Measurements from ENCODE around the gene SLC10A6. TPM values are rescaled to one million over a fixed set of nuclear protein-coding genes. Genes with fewer than 3 reads are reported as not detected.

SLC10A6 gene
- total RNA-seq, 1 experiment from 2014 or later, result not detected

- Histone ChIP-seq H3K4me3 (ENCODE audit: low read depth in 2 of 2, low read length in 2 of 2) (no peak overlapping the region), H3K27ac (ENCODE audit: low read length) (no peak overlapping the region), H3K4me1 (ENCODE audit: control insufficient read depth, insufficient read depth, low read length) (no peaks in the 10 kb centered on the region), H3K36me3 (ENCODE audit: control insufficient read depth, insufficient read depth, low read length) (no peaks in the 10 kb centered on the region), H3K9me3 (ENCODE audit: control insufficient read depth, insufficient read depth, low read depth, low read length) (no peaks in the 10 kb centered on the region), H3K27me3 (ENCODE audit: control insufficient read depth, insufficient read depth, low read length) (no peaks in the 10 kb centered on the region)
- DNase-seq (ENCODE audit: low read depth, low spot score) (no peak), ATAC-seq (no peak)
- no TSS peak for BruUV-seq (replicated peaks)
- TF ChIP-seq SIN3A (IDR thresholded peaks at IDR 0.05; ENCODE audit: borderline replicate concordance, insufficient read depth, low read depth, low read length), result no peak
- no peak for TF ChIP-seq TCF7L2 (IDR thresholded peaks at IDR 0.05; ENCODE audit: low read depth, low read length)
- TF ChIP-seq REST (IDR thresholded peaks at IDR 0.05; ENCODE audit: insufficient read depth in 1 of 2, low read depth in 2 of 2, low read length in 1 of 2), result no peak
- TF ChIP-seq CTCF (IDR thresholded peaks at IDR 0.05), result no peak
- TF ChIP-seq POLR2AphosphoS5 (IDR thresholded peaks at IDR 0.05; ENCODE audit: low read depth, low read length), result no peak
- POLR2A ChIA-PET, result no interaction called here
- CTCF ChIA-PET, result no interaction called here
- intact Hi-C loops (cut with micrococcal nuclease; ENCODE audit: unreplicated experiment) (no loop called here), in situ Hi-C loops (cut with HindIII; ENCODE audit: low pct_unique_long_range_greater_than_20kb, low sequenced_read_pairs) (no loop called here)
Measured at GRCh38 chr4:86834901-86835300, 14.3 kb downstream of the SLC10A6 start.

GRCh38 chr4:86833615-86834014 is 15.6 kb downstream of the SLC10A6 start:
- Histone ChIP-seq H3K4me1 (ENCODE audit: control insufficient read depth, insufficient read depth, low read length) (no peaks in the 10 kb centered on the region), H3K4me3 (ENCODE audit: low read depth in 2 of 2, low read length in 2 of 2) (no peak overlapping the region), H3K27ac (ENCODE audit: low read length) (no peak overlapping the region), H3K27me3 (ENCODE audit: control insufficient read depth, insufficient read depth, low read length) (no peaks in the 10 kb centered on the region), H3K9me3 (ENCODE audit: control insufficient read depth, insufficient read depth, low read depth, low read length) (no peaks in the 10 kb centered on the region), H3K36me3 (ENCODE audit: control insufficient read depth, insufficient read depth, low read length) (no peaks in the 10 kb centered on the region)
- BruUV-seq (replicated peaks), result no TSS peak
- DNase-seq (ENCODE audit: low read depth, low spot score) (no peak), ATAC-seq (no peak)
- POLR2A ChIA-PET, result no interaction called here
- in situ Hi-C loops (cut with HindIII; ENCODE audit: low pct_unique_long_range_greater_than_20kb, low sequenced_read_pairs) (no loop called here), intact Hi-C loops (cut with micrococcal nuclease; ENCODE audit: unreplicated experiment) (no loop called here)
- CTCF ChIA-PET, result no interaction called here
- TF ChIP-seq CTCF (IDR thresholded peaks at IDR 0.05) (no peak), TCF7L2 (IDR thresholded peaks at IDR 0.05; ENCODE audit: low read depth, low read length) (no peak), POLR2AphosphoS5 (IDR thresholded peaks at IDR 0.05; ENCODE audit: low read depth, low read length) (no peak), SIN3A (IDR thresholded peaks at IDR 0.05; ENCODE audit: borderline replicate concordance, insufficient read depth, low read depth, low read length) (no peak)
